Stimulated activated naive CD8-positive, alpha-beta T cell treated with anti-CD3 and anti-CD28 coated beads, Interleukin-15, Interleukin-2, amounts not matched to agents 100 ng/mL and 50 ng/mL, for 24 hours (primary cell): Measurements from ENCODE around the gene MTERF4.

Source experiments
- H3K27ac Mint-ChIP-seq: one replicate; pipeline ENCODE4 v1.8.0; 2021; ENCODE audit warnings: mild to moderate bottlenecking, mixed read lengths
- H3K27me3 Mint-ChIP-seq: one replicate; pipeline ENCODE4 v1.8.0; 2021; ENCODE audit warnings: mixed read lengths
- H3K36me3 Mint-ChIP-seq: one replicate; pipeline ENCODE4 v1.8.0; 2021; ENCODE audit warnings: low read depth, mixed read lengths
- H3K4me1 Mint-ChIP-seq: one replicate; pipeline ENCODE4 v1.8.0; 2021; ENCODE audit warnings: low read depth, mixed read lengths
- H3K4me3 Mint-ChIP-seq: one replicate; pipeline ENCODE4 v1.8.0; 2021; ENCODE audit warnings: mild to moderate bottlenecking, mixed read lengths
- H3K9me3 Mint-ChIP-seq: one replicate; pipeline ENCODE4 v1.8.0; 2021; ENCODE audit warnings: mixed read lengths

The MTERF4 gene

GRCh38 chr2:241138471-241138870 is 36.4 kb upstream of the MTERF4 start:
- no peak overlapping the region for H3K4me3 Mint-ChIP-seq
- no peaks in the 10 kb centered on the region for H3K9me3 Mint-ChIP-seq
- no peaks in the 10 kb centered on the region for H3K4me1 Mint-ChIP-seq
- no peak overlapping the region for H3K27ac Mint-ChIP-seq
- H3K36me3 Mint-ChIP-seq, result peaks cover 48% of the 10 kb centered on the region
- no peaks in the 10 kb centered on the region for H3K27me3 Mint-ChIP-seq

GRCh38 chr2:241137276-241138190 is 35.4 kb upstream of the MTERF4 start:
- Mint-ChIP-seq H3K4me3 (no peak overlapping the region), H3K36me3 (peaks cover 50% of the 10 kb centered on the region), H3K27ac (no peak overlapping the region), H3K9me3 (no peaks in the 10 kb centered on the region), H3K27me3 (no peaks in the 10 kb centered on the region), H3K4me1 (no peaks in the 10 kb centered on the region)

- Mint-ChIP-seq H3K27ac (no peak overlapping the region), H3K36me3 (peaks cover 45% of the 10 kb centered on the region), H3K4me1 (no peaks in the 10 kb centered on the region), H3K9me3 (no peaks in the 10 kb centered on the region), H3K4me3 (no peak overlapping the region), H3K27me3 (no peaks in the 10 kb centered on the region)
Observed at GRCh38 chr2:241136661-241137260, 34.7 kb upstream of the MTERF4 start.

- no peak overlapping the region for H3K27ac Mint-ChIP-seq
- no peaks in the 10 kb centered on the region for H3K9me3 Mint-ChIP-seq
- no peaks in the 10 kb centered on the region for H3K27me3 Mint-ChIP-seq
- peaks cover 42% of the 10 kb centered on the region for H3K36me3 Mint-ChIP-seq
- no peak overlapping the region for H3K4me3 Mint-ChIP-seq
- H3K4me1 Mint-ChIP-seq, result no peaks in the 10 kb centered on the region
Observed at GRCh38 chr2:241136191-241136590, 34.1 kb upstream of the MTERF4 start.

GRCh38 chr2:241135737-241136136 is 33.6 kb upstream of the MTERF4 start:
- no peaks in the 10 kb centered on the region for H3K4me1 Mint-ChIP-seq
- H3K36me3 Mint-ChIP-seq, result peaks cover 42% of the 10 kb centered on the region
- no peak overlapping the region for H3K27ac Mint-ChIP-seq
- no peaks in the 10 kb centered on the region for H3K27me3 Mint-ChIP-seq
- H3K9me3 Mint-ChIP-seq, result no peaks in the 10 kb centered on the region
- H3K4me3 Mint-ChIP-seq, result no peak overlapping the region

- Mint-ChIP-seq H3K4me1 (no peaks in the 10 kb centered on the region), H3K9me3 (no peaks in the 10 kb centered on the region), H3K27ac (no peak overlapping the region), H3K4me3 (no peak overlapping the region), H3K36me3 (peaks cover 46% of the 10 kb centered on the region), H3K27me3 (no peaks in the 10 kb centered on the region)
Observed at GRCh38 chr2:241134711-241135110, 32.6 kb upstream of the MTERF4 start.

- H3K36me3 Mint-ChIP-seq, result peaks cover 43% of the 10 kb centered on the region
Observed at GRCh38 chr2:241133436-241133820, 31.3 kb upstream of the MTERF4 start.

GRCh38 chr2:241132538-241133435 is 30.7 kb upstream of the MTERF4 start:
- no peaks in the 10 kb centered on the region for H3K9me3 Mint-ChIP-seq
- H3K4me1 Mint-ChIP-seq, result peaks cover 16% of the 10 kb centered on the region
- H3K36me3 Mint-ChIP-seq, result peaks cover 46% of the 10 kb centered on the region
- no peaks in the 10 kb centered on the region for H3K27me3 Mint-ChIP-seq
- H3K4me3 Mint-ChIP-seq, result no peak overlapping the region
- H3K27ac Mint-ChIP-seq, result no peak overlapping the region

More at GRCh38 chr2:241133436-241133820, 31.3 kb upstream of the MTERF4 start:
- no peak overlapping the region for H3K4me3 Mint-ChIP-seq
- peaks cover 10% of the 10 kb centered on the region for H3K4me1 Mint-ChIP-seq
- H3K9me3 Mint-ChIP-seq, result no peaks in the 10 kb centered on the region
- no peak overlapping the region for H3K27ac Mint-ChIP-seq
- no peaks in the 10 kb centered on the region for H3K27me3 Mint-ChIP-seq

- Mint-ChIP-seq H3K27ac (no peak overlapping the region), H3K9me3 (no peaks in the 10 kb centered on the region), H3K4me1 (peaks cover 25% of the 10 kb centered on the region), H3K36me3 (peaks cover 50% of the 10 kb centered on the region), H3K4me3 (no peak overlapping the region), H3K27me3 (no peaks in the 10 kb centered on the region)
Observed at GRCh38 chr2:241131531-241131930, 29.4 kb upstream of the MTERF4 start.

- Mint-ChIP-seq H3K4me3 (no peak overlapping the region), H3K4me1 (peaks cover 25% of the 10 kb centered on the region), H3K36me3 (peaks cover 46% of the 10 kb centered on the region), H3K9me3 (no peaks in the 10 kb centered on the region), H3K27me3 (no peaks in the 10 kb centered on the region), H3K27ac (no peak overlapping the region)
Observed at GRCh38 chr2:241130316-241130715, 28.2 kb upstream of the MTERF4 start.

GRCh38 chr2:241129086-241129871 is 27.2 kb upstream of the MTERF4 start:
- Mint-ChIP-seq H3K4me3 (no peak overlapping the region), H3K27me3 (no peaks in the 10 kb centered on the region), H3K9me3 (no peaks in the 10 kb centered on the region), H3K36me3 (peaks cover 46% of the 10 kb centered on the region), H3K27ac (peak overlapping the region; percentile 76), H3K4me1 (peaks cover 25% of the 10 kb centered on the region)

- peaks cover 47% of the 10 kb centered on the region for H3K36me3 Mint-ChIP-seq
- H3K27ac Mint-ChIP-seq, result peak overlapping the region; percentile 85
- peaks cover 25% of the 10 kb centered on the region for H3K4me1 Mint-ChIP-seq
- H3K4me3 Mint-ChIP-seq, result no peak overlapping the region
- H3K9me3 Mint-ChIP-seq, result no peaks in the 10 kb centered on the region
- no peaks in the 10 kb centered on the region for H3K27me3 Mint-ChIP-seq
Observed at GRCh38 chr2:241128266-241128665, 26.2 kb upstream of the MTERF4 start.

- H3K4me3 Mint-ChIP-seq, result no peak overlapping the region
Observed at GRCh38 chr2:241126771-241127202, 24.7 kb upstream of the MTERF4 start.

GRCh38 chr2:241126201-241126611 is 24.1 kb upstream of the MTERF4 start:
- no peaks in the 10 kb centered on the region for H3K27me3 Mint-ChIP-seq
- no peaks in the 10 kb centered on the region for H3K9me3 Mint-ChIP-seq
- H3K4me3 Mint-ChIP-seq, result no peak overlapping the region
- peaks cover 56% of the 10 kb centered on the region for H3K36me3 Mint-ChIP-seq
- peaks cover 25% of the 10 kb centered on the region for H3K4me1 Mint-ChIP-seq
- no peak overlapping the region for H3K27ac Mint-ChIP-seq

More at GRCh38 chr2:241126771-241127202, 24.7 kb upstream of the MTERF4 start:
- Mint-ChIP-seq H3K4me1 (peaks cover 25% of the 10 kb centered on the region), H3K27me3 (no peaks in the 10 kb centered on the region), H3K9me3 (no peaks in the 10 kb centered on the region), H3K27ac (no peak overlapping the region), H3K36me3 (peaks cover 50% of the 10 kb centered on the region)
